ENCODE measurements around the gene EPB42. TPM values are rescaled to one million over a fixed set of nuclear protein-coding genes. Genes with fewer than 3 reads are reported as not detected.

EPB42 gene
- total and polyA plus RNA-seq, 7 donors: 0.52 TPM; not detected in 6

DNA sequence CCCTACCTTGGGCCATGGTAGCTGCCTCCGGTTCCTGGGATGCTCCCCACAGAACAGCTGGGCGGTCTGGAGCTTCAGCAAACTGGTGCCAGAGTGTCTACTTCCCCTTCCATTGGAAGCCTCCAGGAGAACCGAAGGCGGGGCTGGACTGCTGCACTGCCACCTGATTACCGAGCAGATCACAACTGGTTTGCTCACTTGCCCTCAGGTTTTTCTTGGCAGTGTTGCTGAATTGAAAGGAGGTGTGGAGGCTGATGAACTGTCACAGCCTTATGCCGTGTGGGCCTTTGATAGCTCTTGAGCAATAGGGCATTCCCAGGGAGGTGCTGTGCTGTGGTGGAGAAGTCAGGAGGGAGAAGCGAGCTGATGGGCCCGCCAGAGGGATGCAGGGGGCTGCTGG lies 46.0 kb upstream of the EPB42 start, which contains the start of gene TGM5:
TSS of gene TGM5 (minus strand) at position 95 of the 400 bp plus-strand sequence. CDS start at position 16, 79 bp downstream.
- Histone ChIP-seq H3K9me3 (peaks cover 3% of the 10 kb centered on the region), H3K36me3 (ENCODE audit: insufficient read depth in 1 of 2, low read depth in 1 of 2) (no peaks in the 10 kb centered on the region), H3K4me3 (no peak within 1 kb of the TSS), H3K4me1 (no peaks in the 10 kb centered on the region), H3K27ac (no peak within 1 kb of the TSS), H3K27me3 (ENCODE audit: insufficient read depth in 3 of 3, low read length in 2 of 3) (no peaks in the 10 kb centered on the region)
- ATAC-seq (no peak), DNase-seq (no peak)
- TF ChIP-seq, protein P1, sequence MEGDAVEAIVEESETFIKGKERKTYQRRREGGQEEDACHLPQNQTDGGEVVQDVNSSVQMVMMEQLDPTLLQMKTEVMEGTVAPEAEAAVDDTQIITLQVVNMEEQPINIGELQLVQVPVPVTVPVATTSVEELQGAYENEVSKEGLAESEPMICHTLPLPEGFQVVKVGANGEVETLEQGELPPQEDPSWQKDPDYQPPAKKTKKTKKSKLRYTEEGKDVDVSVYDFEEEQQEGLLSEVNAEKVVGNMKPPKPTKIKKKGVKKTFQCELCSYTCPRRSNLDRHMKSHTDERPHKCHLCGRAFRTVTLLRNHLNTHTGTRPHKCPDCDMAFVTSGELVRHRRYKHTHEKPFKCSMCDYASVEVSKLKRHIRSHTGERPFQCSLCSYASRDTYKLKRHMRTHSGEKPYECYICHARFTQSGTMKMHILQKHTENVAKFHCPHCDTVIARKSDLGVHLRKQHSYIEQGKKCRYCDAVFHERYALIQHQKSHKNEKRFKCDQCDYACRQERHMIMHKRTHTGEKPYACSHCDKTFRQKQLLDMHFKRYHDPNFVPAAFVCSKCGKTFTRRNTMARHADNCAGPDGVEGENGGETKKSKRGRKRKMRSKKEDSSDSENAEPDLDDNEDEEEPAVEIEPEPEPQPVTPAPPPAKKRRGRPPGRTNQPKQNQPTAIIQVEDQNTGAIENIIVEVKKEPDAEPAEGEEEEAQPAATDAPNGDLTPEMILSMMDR (IDR thresholded peaks at IDR 0.05): no peak
- intact Hi-C loops (cut with DNase I): no loop called here
- 76 to 82% (median 81%) methylated on average over 8 of the region's 8 CpGs for WGBS, 3 donors

DNA sequence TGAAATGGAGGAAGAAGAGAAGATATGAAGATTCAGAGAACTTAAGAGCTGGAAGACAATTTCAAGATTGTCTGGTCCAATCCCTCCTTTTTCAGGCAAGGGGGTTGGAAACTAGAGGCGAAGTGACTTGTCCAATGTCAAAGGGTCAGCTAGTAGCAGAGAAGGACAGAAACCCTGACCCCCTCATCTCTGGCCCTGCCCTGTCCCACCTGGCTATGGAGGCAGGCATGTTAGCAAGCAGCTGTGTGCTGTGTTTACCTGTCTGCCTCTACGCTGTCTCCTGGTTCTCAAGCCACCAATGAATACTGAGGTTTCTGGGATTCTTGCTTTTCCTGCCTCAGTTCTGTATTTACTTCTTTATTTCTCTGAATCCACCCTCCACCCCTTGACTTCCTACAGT lies 45.6 kb upstream of the EPB42 start:
- no peak for DNase-seq
- ATAC-seq: no peak
- no peaks in the 10 kb centered on the region for H3K9me3 ChIP-seq

DNA sequence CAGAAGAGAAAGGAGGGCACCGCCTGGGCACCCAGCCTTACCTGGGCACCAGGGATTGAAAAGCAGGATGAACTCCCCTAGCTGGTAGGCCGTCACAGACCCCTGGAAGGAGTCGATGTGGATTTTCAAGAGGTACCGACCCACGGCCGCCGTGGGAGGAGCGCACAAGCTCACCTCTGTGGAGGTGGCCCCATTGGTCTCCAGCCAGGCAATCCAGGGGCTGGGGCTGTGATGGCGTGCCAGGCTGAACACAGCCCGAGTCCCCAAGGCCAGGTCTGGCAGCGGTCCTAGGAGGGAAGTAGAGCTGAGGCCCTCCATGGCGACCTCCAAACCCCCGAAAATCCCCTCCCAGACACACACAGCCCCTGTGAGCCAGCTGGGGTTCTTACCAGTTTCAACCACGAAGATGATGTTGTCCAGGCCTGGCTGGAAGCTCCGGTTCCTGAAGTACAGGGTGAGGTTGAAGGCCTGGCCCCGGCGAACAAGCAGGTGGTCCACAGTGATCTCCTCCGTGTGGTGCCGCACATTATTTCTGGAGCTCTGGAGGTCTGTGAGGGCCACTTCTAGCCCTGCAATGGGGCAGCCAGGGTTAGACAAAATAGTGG lies 39.3 kb upstream of the EPB42 start:
- Histone ChIP-seq H3K27me3 (ENCODE audit: insufficient read depth in 3 of 3, low read length in 2 of 3) (no peaks in the 10 kb centered on the region), H3K36me3 (ENCODE audit: insufficient read depth in 1 of 2, low read depth in 1 of 2) (no peaks in the 10 kb centered on the region), H3K9me3 (no peaks in the 10 kb centered on the region), H3K4me3 (no peak overlapping the region), H3K4me1 (no peaks in the 10 kb centered on the region), H3K27ac (no peak overlapping the region)
- WGBS, 3 donors: 87 to 92% (median 87%) methylated on average over 19 of the region's 19 CpGs
- TF ChIP-seq, protein P1 (IDR thresholded peaks at IDR 0.05): no peak
- no peak for ATAC-seq
- DNase-seq: no peak
- intact Hi-C loops (cut with DNase I): no loop called here

More for the DNA sequence above, 45.6 kb upstream of the EPB42 start:
- Histone ChIP-seq H3K27me3 (ENCODE audit: insufficient read depth in 3 of 3, low read length in 2 of 3) (no peaks in the 10 kb centered on the region), H3K36me3 (ENCODE audit: insufficient read depth in 1 of 2, low read depth in 1 of 2) (no peaks in the 10 kb centered on the region), H3K4me3 (no peak overlapping the region), H3K27ac (no peak overlapping the region), H3K4me1 (no peaks in the 10 kb centered on the region)
- WGBS, 3 donors: 93 to 100% (median 99%) methylated on average over 2 of the region's 2 CpGs
- intact Hi-C loops (cut with DNase I): no loop called here
- TF ChIP-seq, protein P1 (IDR thresholded peaks at IDR 0.05): no peak

DNA sequence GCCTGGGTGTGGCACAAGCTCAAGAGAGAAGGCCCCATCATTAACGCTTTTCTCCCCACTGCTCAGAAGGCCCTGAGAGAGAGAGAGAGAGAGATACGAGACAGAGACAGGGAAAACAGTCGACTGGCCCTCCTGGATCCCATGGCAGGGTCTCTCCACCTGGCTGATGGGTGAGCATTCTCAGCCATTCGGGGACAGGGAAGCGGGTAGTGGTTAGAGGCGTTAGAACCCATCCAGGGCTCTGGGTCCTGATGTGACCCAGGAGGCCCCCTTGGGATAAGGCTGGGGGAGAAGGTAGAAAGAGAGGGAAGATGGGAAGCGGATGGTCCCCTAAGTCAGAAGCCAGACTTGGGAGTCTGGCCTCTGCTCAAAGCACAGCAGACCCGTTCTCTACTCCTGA lies 38.0 kb upstream of the EPB42 start:
- Histone ChIP-seq H3K36me3 (ENCODE audit: insufficient read depth in 1 of 2, low read depth in 1 of 2) (no peaks in the 10 kb centered on the region), H3K27me3 (ENCODE audit: insufficient read depth in 3 of 3, low read length in 2 of 3) (no peaks in the 10 kb centered on the region), H3K9me3 (no peaks in the 10 kb centered on the region), H3K4me1 (no peaks in the 10 kb centered on the region), H3K4me3 (no peak overlapping the region), H3K27ac (no peak overlapping the region)
- ATAC-seq (no peak), DNase-seq (no peak)
- intact Hi-C loops (cut with DNase I): no loop called here
- 76 to 88% (median 86%) methylated on average over 8 of the region's 8 CpGs for WGBS, 3 donors
- TF ChIP-seq, protein P1 (IDR thresholded peaks at IDR 0.05): no peak

DNA sequence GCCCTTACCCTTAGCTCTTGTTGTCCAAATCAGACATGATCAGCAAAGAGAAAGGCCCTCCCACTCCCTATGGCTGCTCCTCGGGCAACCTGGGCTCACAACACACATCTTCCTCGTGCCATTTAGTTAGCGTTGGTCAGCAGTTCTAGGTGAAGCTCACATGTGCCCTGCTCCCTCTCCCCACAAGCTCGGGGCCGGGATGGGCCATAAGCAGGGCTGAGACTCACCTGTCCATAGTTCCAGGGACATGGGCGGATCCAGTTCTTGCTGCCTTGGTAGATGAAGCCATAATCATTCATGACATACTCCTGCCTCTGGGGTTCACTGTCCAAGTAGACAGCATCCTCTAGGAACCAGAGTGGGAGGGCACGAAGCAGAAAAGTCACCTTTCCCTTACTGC lies 35.5 kb upstream of the EPB42 start:
- H3K4me3 ChIP-seq: no peak overlapping the region

More for the DNA sequence above, 35.5 kb upstream of the EPB42 start:
- Histone ChIP-seq H3K27me3 (ENCODE audit: insufficient read depth in 3 of 3, low read length in 2 of 3) (no peaks in the 10 kb centered on the region), H3K4me1 (no peaks in the 10 kb centered on the region), H3K27ac (no peak overlapping the region), H3K9me3 (no peaks in the 10 kb centered on the region), H3K36me3 (ENCODE audit: insufficient read depth in 1 of 2, low read depth in 1 of 2) (no peaks in the 10 kb centered on the region)
- 84 to 89% (median 87%) methylated on average over 7 of the region's 7 CpGs for WGBS, 3 donors
- intact Hi-C loops (cut with DNase I): no loop called here
- ATAC-seq (no peak), DNase-seq (no peak)
- TF ChIP-seq, protein P1 (IDR thresholded peaks at IDR 0.05): no peak

Measured in psoas muscle (tissue), 8 donors.